AG10803 (cell line): ENCODE data around the gene CD86.

Experiments used
- DNase-seq: peaks from one replicate; pipeline ENCODE4 v3.0.0; 2010; ENCODE audit warnings: low read depth
- H3K4me3 ChIP-seq: 2 replicates; pipeline ENCODE4 v1.5.1; 2011; ENCODE audit warnings: mild to moderate bottlenecking, low read length, control low read depth
- TF ChIP-seq, protein P1 (sequence below): conservative IDR thresholded peaks from 2 replicates; pipeline ENCODE4 v1.5.1; 2011; ENCODE audit warnings: mild to moderate bottlenecking, low read length, control low read depth, inconsistent platforms

Gene CD86

DNA sequence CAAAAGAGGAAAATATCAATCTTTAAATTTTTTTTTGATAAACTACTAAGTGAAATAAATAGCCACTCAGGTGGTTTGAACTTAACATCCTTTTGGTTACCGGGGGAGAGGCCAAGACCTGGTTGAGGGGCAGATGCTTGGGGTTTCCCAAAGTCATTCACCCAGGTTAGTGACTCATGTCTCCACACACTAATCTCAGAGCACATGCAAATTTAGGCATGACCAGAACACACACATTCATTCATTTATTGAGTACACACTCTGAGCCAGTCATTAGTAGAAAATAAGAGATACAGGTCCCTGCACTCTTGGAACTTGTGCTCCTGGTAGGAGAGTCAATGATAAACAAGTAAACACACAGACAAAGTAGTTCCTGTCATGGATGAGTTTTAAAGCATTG is 40.4 kb upstream of the CD86 start:
- no peak overlapping the region for H3K4me3 ChIP-seq
- DNase-seq: no peak
- TF ChIP-seq, protein P1, sequence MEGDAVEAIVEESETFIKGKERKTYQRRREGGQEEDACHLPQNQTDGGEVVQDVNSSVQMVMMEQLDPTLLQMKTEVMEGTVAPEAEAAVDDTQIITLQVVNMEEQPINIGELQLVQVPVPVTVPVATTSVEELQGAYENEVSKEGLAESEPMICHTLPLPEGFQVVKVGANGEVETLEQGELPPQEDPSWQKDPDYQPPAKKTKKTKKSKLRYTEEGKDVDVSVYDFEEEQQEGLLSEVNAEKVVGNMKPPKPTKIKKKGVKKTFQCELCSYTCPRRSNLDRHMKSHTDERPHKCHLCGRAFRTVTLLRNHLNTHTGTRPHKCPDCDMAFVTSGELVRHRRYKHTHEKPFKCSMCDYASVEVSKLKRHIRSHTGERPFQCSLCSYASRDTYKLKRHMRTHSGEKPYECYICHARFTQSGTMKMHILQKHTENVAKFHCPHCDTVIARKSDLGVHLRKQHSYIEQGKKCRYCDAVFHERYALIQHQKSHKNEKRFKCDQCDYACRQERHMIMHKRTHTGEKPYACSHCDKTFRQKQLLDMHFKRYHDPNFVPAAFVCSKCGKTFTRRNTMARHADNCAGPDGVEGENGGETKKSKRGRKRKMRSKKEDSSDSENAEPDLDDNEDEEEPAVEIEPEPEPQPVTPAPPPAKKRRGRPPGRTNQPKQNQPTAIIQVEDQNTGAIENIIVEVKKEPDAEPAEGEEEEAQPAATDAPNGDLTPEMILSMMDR: no peak

DNA sequence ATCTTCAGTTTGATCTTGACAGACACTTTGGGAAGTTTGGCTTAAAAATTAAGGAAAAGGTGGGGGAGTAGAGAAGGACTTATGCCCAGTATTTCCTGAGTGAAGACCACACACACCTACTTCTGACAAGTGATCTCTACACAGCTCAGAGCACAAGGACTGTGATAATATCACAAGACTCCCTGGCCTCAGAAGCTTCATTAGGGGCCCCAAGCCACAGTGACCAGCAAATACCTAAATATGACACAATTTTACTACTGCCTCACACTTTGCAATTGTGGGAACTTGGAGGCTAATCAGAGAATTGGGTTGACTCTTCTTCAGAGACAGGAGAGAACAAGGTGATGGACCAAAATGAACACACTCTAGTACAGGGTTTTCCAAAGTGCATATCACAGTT is 35.7 kb upstream of the CD86 start:
- no peak for DNase-seq
- TF ChIP-seq, protein P1: no peak
- no peak overlapping the region for H3K4me3 ChIP-seq

DNA sequence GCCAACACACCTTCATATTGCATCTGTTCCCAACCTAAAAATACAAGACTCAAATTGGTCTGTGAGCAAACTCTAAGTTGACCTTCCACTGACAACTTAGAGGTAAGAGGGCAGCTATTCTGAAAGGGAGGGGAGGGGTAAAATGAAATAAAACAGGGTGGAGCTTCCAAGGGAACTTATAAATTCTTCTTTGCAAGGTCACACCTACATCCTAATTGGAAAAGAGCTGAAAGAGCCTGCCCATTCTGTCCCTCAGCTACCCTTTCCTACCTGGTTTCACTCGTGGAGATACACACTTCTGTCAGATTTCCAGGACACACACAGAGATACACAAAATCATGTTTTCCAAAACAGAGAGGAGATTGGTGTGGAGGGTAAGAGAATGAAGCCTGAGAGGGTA is 34.1 kb upstream of the CD86 start:
- no peak for DNase-seq
- no peak overlapping the region for H3K4me3 ChIP-seq
- TF ChIP-seq, protein P1: no peak

DNA sequence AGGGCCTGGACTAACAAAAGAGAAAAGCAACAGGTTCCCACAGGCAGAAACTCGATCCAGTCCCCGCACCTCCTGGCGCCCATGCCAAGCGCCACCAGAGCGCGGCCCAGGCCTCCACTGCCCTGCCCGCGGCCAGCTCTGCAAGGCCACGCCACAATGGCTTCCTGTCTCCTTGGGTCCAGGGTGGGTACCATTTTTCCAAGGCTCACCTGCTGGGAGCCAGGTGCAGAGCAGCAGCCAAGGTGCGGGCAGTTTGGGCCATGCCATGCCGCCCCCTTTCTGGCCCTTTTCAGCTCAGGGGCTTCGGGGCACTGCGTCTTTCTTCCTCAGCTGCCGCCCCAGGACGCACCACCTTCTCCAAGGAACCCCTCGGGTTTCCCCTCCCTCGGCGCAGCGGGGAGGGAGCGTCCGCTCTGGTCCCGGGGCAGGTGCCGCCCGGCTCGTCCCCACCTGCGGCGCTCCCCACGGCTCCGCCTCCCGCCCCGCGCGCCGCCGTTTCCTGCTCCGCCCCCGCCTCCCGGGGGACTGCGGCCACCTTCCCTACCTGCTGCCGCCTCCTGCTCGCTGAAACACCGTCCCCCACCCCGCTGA is 33.3 kb upstream of the CD86 start, which contains the start of gene ILDR1:
TSS of gene ILDR1 (minus strand) at position 437 of the 591 bp plus-strand sequence. CDS start at position 267, 170 bp downstream.
- DNase-seq: no peak
- no peak within 1 kb of the TSS for H3K4me3 ChIP-seq
- TF ChIP-seq, protein P1: no peak

DNA sequence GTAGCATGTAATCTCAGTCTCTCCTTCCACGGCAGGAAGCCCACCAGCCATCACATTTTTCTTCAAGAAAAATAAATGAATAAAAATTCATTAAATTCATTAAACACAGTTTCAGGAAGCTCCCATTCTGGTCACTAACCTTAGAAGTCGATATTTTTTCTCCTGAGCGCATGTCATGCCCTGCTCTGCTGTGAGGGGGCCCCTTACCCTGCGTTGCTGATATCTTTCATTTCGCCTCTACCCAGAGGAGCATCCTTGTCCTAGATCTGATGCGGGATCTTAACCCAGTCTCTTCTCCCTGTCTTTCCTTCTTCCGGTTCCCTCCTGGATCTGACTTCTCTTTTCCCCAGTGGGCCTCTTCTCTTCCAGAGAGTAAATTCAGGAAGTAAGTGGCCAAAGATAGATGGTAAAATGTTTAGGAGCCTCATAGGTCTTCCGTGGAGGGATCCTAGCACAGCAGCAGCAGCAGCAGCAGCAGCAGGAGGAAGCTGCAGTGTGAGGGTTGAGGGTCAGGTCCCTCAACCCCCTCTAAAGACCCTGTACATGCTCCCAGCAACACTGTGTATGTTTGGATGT is 31.7 kb upstream of the CD86 start:
- TF ChIP-seq, protein P1: no peak
- H3K4me3 ChIP-seq: no peak overlapping the region
- DNase-seq: no peak

DNA sequence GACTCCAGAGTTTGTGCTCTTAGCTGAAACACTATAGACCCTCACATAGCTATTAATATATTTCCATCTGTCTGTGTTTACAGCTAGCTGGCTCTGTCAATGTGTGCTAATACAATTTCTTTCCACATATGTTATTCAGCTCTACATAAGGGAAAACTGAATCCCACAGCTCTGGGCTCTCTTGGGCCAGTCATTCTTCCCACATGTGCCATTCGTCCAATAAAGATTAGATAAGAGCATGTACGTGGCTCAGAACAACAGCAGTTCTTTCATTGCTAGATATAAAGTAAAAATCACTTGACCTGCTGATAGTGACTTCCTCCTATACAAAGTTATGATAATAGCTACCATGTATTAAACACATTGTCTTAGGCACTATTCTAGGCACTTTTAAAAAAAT is 30.4 kb upstream of the CD86 start:
- no peak for DNase-seq
- TF ChIP-seq, protein P1: no peak
- no peak overlapping the region for H3K4me3 ChIP-seq

DNA sequence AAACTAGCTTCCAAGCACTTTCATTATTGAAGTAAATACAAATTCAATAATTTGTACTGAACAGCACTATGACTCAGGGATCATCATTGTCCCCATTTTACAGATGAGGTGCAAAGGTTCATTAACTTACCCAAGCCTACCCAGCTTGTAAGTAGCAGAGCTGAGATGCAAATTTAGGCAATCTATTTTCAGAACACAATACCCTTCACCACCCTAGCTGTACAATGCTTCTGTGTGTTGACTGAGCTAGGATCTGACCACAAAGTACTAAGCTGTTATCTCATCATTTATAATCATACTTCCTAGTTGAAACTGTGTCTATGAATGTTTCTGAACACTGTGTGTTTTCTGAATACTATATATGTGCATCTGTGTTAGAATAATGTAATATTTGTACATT is 29.9 kb upstream of the CD86 start:
- TF ChIP-seq, protein P1: no peak
- no peak for DNase-seq

More for the DNA sequence above, 29.9 kb upstream of the CD86 start:
- no peak overlapping the region for H3K4me3 ChIP-seq
